RWPE2 (cell line): Measurements from ENCODE around the gene IQGAP3.
"Not testable (repeated sequence)": the region's sequence is repeated elsewhere in the genome, so short reads cannot be mapped to it uniquely, and the experiment has no call there.

Experiments
- ATAC-seq: fragments of 200-7000 bp; cut with Tn5 transposase; 3 replicates; pipeline ENCODE4 v1.9.1; 2021; ENCODE audit warnings: low read depth
- DNase-seq: peaks from one replicate; pipeline ENCODE4 v3.0.0-alpha.2; 2020; ENCODE audit warnings: low spot score
- H3K27ac ChIP-seq: fragments of 450-650 bp; 2 replicates; pipeline ENCODE4 v1.5.1; 2017; ENCODE audit warnings: mild to moderate bottlenecking; ENCODE audit not compliant: poor library complexity, severe bottlenecking
- H3K27me3 ChIP-seq: fragments of 250-450 bp; sonication (Bioruptor Pico); 2 replicates; pipeline ENCODE4 v1.5.1; 2021; ENCODE audit warnings: mild to moderate bottlenecking, moderate library complexity; ENCODE audit not compliant: insufficient read depth, poor library complexity, severe bottlenecking
- H3K36me3 ChIP-seq: fragments of 250-450 bp; sonication (Bioruptor Pico); 2 replicates; pipeline ENCODE4 v1.5.1; 2020; ENCODE audit warnings: low read depth, mild to moderate bottlenecking, moderate library complexity
- H3K4me1 ChIP-seq: fragments of 250-450 bp; sonication (Bioruptor Pico); 2 replicates; pipeline ENCODE4 v1.5.1; 2021; ENCODE audit warnings: mild to moderate bottlenecking, moderate library complexity; ENCODE audit not compliant: insufficient read depth, poor library complexity, severe bottlenecking
- H3K4me3 ChIP-seq: fragments of 250-450 bp; sonication (Bioruptor Pico); 2 replicates; pipeline ENCODE4 v1.5.1; 2021; ENCODE audit warnings: mild to moderate bottlenecking, moderate library complexity; ENCODE audit not compliant: severe bottlenecking
- H3K9me3 ChIP-seq: fragments of 250-450 bp; sonication (Bioruptor Pico); 2 replicates; pipeline ENCODE4 v1.5.1; 2021; ENCODE audit warnings: mild to moderate bottlenecking, moderate library complexity; ENCODE audit not compliant: severe bottlenecking
- TF ChIP-seq, protein P1 (sequence below): fragments of 450-650 bp; IDR thresholded peaks from one replicate; pipeline ENCODE4 v1.5.1; 2017; ENCODE audit warnings: mild to moderate bottlenecking, moderate library complexity; ENCODE audit not compliant: poor library complexity, severe bottlenecking

The IQGAP3 gene

DNA sequence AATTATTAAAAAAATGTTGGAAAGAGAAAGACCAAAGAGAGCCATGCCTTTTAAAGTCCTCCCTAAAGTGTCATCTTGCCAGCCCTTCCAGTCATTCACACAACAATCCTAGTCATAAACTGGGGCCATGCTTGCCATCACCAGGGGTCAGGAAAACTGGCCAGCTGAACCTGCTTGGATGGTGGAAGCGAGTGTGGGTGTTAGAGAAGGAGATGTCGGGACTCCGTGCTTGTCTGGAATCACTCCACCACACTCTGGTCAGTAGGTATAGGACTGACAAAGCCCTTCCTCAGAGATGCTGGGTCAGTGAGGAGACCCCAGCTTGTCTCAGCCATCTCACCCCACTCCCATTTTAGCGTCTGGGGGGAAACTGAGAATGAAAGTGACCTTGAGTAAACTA is 43.6 kb upstream of the IQGAP3 start:
- Histone ChIP-seq H3K36me3 (no peaks in the 10 kb centered on the region), H3K4me3 (no peak overlapping the region), H3K9me3 (no peaks in the 10 kb centered on the region), H3K27ac (no peak overlapping the region), H3K27me3 (peaks cover 28% of the 10 kb centered on the region), H3K4me1 (no peaks in the 10 kb centered on the region)
- TF ChIP-seq, protein P1, sequence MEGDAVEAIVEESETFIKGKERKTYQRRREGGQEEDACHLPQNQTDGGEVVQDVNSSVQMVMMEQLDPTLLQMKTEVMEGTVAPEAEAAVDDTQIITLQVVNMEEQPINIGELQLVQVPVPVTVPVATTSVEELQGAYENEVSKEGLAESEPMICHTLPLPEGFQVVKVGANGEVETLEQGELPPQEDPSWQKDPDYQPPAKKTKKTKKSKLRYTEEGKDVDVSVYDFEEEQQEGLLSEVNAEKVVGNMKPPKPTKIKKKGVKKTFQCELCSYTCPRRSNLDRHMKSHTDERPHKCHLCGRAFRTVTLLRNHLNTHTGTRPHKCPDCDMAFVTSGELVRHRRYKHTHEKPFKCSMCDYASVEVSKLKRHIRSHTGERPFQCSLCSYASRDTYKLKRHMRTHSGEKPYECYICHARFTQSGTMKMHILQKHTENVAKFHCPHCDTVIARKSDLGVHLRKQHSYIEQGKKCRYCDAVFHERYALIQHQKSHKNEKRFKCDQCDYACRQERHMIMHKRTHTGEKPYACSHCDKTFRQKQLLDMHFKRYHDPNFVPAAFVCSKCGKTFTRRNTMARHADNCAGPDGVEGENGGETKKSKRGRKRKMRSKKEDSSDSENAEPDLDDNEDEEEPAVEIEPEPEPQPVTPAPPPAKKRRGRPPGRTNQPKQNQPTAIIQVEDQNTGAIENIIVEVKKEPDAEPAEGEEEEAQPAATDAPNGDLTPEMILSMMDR: no peak
- DNase-seq (no peak), ATAC-seq (no peak)

DNA sequence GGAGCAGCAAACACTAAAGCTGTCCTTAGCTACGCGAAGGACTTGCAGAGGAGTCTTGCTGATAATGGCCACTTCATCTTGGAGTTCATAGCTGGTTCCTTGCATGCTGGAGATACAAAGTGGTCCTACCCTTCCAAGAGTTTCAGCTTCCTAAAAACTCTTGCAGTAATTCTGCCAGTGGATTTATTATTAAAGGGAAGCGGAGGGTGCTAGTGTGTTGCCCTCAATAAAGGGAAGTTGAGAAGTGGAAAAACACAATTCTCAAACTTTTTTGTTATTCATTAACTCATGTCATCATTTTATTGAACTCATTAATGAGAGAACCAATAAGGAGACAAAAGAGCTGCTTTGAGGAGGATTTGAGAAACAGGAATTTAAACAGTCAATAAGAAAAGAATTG is 40.3 kb upstream of the IQGAP3 start:
- H3K4me3 ChIP-seq: no peak overlapping the region
- TF ChIP-seq, protein P1: no peak
- no peaks in the 10 kb centered on the region for H3K4me1 ChIP-seq
- H3K27me3 ChIP-seq: peaks cover 19% of the 10 kb centered on the region
- no peaks in the 10 kb centered on the region for H3K36me3 ChIP-seq
- DNase-seq (no peak), ATAC-seq (no peak)
- H3K9me3 ChIP-seq: no peaks in the 10 kb centered on the region
- H3K27ac ChIP-seq: no peak overlapping the region

DNA sequence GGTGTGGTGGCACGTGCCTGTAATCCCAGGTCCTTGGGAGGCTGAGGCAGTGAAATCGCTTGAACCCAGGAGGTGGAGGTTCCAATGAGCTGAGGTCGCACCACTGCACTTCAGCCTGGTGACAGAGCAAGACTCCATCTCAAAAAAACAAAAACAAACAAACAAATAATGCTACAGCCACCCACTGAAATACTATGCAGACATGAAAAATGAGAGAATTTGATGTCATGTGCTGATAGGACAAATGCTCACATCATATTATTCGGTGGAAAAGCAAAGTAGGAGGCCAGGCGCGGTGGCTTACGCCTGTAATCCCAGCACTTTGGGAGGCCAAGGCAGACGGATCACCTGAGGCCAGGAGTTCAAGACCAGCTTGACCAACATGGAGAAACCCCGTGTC is 37.7 kb upstream of the IQGAP3 start:
- not testable (repeated sequence) for H3K27me3 ChIP-seq

DNA sequence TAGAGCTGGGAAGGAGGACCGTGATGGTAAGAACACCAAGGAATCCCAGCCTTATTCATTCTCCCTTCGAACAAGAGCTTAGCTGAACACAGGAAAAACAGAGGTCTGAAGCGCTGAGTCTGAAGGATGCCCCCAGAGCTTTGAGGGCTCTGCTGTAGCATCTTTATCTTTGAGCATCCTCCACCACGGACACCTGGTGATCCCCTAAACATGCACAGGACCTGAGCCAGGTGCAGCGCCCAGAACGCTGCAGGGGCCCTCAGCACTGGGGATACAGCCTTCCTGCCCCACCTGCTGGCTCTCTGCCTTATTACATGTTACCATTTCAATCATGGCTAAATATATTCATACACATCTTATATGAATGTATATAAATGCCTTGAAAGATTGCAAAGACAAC is 36.6 kb upstream of the IQGAP3 start:
- no peaks in the 10 kb centered on the region for H3K4me1 ChIP-seq
- H3K9me3 ChIP-seq: no peaks in the 10 kb centered on the region
- H3K27ac ChIP-seq: no peak overlapping the region
- peaks cover 10% of the 10 kb centered on the region for H3K27me3 ChIP-seq
- H3K36me3 ChIP-seq: no peaks in the 10 kb centered on the region
- ATAC-seq: peak; percentile 87
- no peak for DNase-seq
- TF ChIP-seq, protein P1: peak; percentile 75
- H3K4me3 ChIP-seq: no peak overlapping the region

More for the DNA sequence above, 37.7 kb upstream of the IQGAP3 start:
- not testable (repeated sequence) for H3K27ac ChIP-seq, DNase-seq, H3K36me3 ChIP-seq, H3K9me3 ChIP-seq, H3K4me3 ChIP-seq, ATAC-seq, H3K4me1 ChIP-seq

DNA sequence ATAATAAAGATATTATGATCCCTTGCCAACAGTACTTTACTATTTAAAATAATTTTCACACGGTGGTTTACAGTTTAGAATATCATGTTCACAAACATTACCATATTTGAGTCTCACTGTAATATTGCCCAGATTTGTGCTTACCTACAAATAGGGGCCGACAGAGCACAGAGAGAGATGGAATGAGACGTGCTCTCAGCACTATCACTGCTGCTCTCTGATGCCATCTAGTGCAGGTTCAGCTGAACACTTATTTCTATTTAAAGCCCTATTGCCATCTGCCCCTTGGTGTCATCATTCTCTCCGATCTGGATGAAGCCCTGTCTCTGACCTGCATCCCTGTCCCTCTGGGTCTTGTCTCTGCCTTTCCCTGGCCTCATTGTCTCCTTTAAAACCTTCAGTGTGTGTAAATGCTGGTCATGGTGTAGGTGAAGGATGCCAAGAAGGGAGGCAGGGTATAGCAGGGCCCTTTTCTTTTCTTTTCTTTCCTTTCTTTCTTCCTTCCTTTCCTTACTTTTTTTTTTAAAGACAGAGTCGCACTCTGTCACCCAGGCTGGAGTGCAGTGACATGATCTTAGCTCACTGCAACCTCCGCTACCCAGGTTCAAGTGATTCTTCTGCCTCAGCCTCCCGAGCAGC is 35.8 kb upstream of the IQGAP3 start:
- H3K9me3 ChIP-seq: no peaks in the 10 kb centered on the region
- H3K4me1 ChIP-seq: no peaks in the 10 kb centered on the region
- DNase-seq (no peak), ATAC-seq (peak; percentile 94)
- no peak overlapping the region for H3K4me3 ChIP-seq
- H3K27ac ChIP-seq: no peak overlapping the region
- TF ChIP-seq, protein P1: peak; percentile 84
- no peaks in the 10 kb centered on the region for H3K36me3 ChIP-seq
- H3K27me3 ChIP-seq: peaks cover 10% of the 10 kb centered on the region

GRCh38 chr1:156607344-156607743 is 35.0 kb upstream of the IQGAP3 start:
- not testable (repeated sequence) for DNase-seq, H3K36me3 ChIP-seq, H3K9me3 ChIP-seq, H3K27me3 ChIP-seq, H3K4me3 ChIP-seq, ATAC-seq, H3K4me1 ChIP-seq, H3K27ac ChIP-seq
